Activated CD4-positive, alpha-beta T cell treated with anti-CD3 and anti-CD28 coated beads, Interleukin-2, amount 10 ng/mL, durations not matched to agents 7 days and 5 days (primary cell): ENCODE results near the gene SF3B3. TPM values are rescaled to one million over a fixed set of nuclear protein-coding genes. Genes with fewer than 3 reads are reported as not detected.

Source experiments
- CTCF ChIA-PET: fragments of 350-600 bp; sonication (Branson Sonifier 250); formaldehyde crosslinking; loops from one replicate; lab custom pipeline; 2021; ENCODE audit warnings: antibody characterized with exemption; lab: Charles Lee
- POLR2A ChIA-PET: fragments of 350-600 bp; sonication (Branson Sonifier 250); formaldehyde crosslinking; loops from one replicate; lab custom pipeline; 2021; ENCODE audit warnings: antibody characterized with exemption; lab: Charles Lee
- DNase-seq: peaks from one replicate; pipeline ENCODE4 v3.0.0-alpha.2; 2020
- H3K27ac Mint-ChIP-seq: one replicate; pipeline ENCODE4 v1.8.0; 2021; ENCODE audit warnings: mild to moderate bottlenecking, moderate library complexity, mixed read lengths
- H3K27me3 Mint-ChIP-seq: one replicate; pipeline ENCODE4 v1.8.0; 2021; ENCODE audit warnings: mixed read lengths
- H3K36me3 Mint-ChIP-seq: one replicate; pipeline ENCODE4 v1.8.0; 2021; ENCODE audit warnings: low read depth, mixed read lengths
- H3K4me1 Mint-ChIP-seq: one replicate; pipeline ENCODE4 v1.8.0; 2021; ENCODE audit warnings: mixed read lengths
- H3K4me3 Mint-ChIP-seq: one replicate; pipeline ENCODE4 v1.8.0; 2021; ENCODE audit warnings: mild to moderate bottlenecking, moderate library complexity, mixed read lengths
- H3K9me3 Mint-ChIP-seq: one replicate; pipeline ENCODE4 v1.8.0; 2021; ENCODE audit warnings: mixed read lengths
- total RNA-seq, 2 experiments: library from RNA; stranded (reverse); gene quantifications; one replicate each; pipeline ENCODE4 v1.2.3, GENCODE V29; 2021

Gene SF3B3
- total RNA-seq, 2 experiments from 2014 or later: 369 to 376 TPM

DNA sequence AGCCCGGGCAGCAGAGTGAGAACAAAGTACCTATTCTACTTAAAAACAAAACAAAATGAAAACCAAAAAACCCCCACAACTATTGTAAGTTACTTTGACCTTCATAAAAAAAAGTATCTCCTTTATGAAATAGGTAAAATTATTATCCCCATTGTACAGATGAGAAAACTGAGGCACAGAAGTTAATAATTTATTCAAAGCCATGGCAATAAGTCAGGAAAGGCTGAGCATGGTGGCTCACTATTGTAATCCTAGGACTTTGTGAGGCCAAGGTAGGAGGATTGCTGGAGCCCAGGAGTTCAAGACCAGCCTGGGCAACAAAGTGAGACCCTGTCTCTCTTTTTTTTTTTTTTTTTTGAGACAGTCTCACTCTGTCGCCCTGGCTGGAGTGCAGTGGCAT, 38.7 kb upstream of the SF3B3 start:
- no peak for DNase-seq
- no peaks in the 10 kb centered on the region for H3K9me3 Mint-ChIP-seq
- H3K27ac Mint-ChIP-seq: peak overlapping the region; percentile 19
- ChIA-PET CTCF (interaction anchor here (0.6 to 1.5 kb wide), 2 partner anchors 12 to 66 kb away, joined by 3 read pairs; no protein-coding TSS in a partner anchor), POLR2A (no interaction called here)
- H3K4me1 Mint-ChIP-seq: no peaks in the 10 kb centered on the region
- peaks cover 20% of the 10 kb centered on the region for H3K36me3 Mint-ChIP-seq
- no peaks in the 10 kb centered on the region for H3K27me3 Mint-ChIP-seq
- H3K4me3 Mint-ChIP-seq: no peak overlapping the region

DNA sequence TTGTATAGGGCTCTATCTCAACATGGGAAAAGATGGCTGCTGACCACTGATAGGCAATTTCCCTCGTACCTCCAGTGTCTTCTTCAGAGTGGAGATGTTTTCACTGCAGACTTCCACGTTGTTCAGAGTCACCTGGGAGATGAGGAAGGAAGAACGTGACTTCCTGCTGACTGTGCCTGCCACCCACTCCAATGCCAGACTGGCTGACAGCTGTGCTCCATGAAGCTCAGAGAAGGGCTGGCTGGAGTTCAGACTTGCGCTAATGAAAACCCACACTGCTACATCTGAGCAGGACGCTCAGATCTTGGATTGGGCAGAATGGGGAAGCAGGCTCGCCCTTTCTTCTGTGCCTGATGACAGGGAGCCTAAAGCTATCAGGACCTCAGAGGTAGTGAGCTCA, 33.4 kb upstream of the SF3B3 start:
- DNase-seq: no peak
- ChIA-PET POLR2A (no interaction called here), CTCF (interaction anchor here (0.6 to 3.8 kb wide), 3 partner anchors 9 to 84 kb away, joined by 3 to 14 read pairs (median 4); no protein-coding TSS in a partner anchor)
- H3K27ac Mint-ChIP-seq: no peak overlapping the region
- no peaks in the 10 kb centered on the region for H3K27me3 Mint-ChIP-seq
- no peak overlapping the region for H3K4me3 Mint-ChIP-seq
- peaks cover 2% of the 10 kb centered on the region for H3K9me3 Mint-ChIP-seq
- peaks cover 36% of the 10 kb centered on the region for H3K36me3 Mint-ChIP-seq
- peaks cover 17% of the 10 kb centered on the region for H3K4me1 Mint-ChIP-seq

DNA sequence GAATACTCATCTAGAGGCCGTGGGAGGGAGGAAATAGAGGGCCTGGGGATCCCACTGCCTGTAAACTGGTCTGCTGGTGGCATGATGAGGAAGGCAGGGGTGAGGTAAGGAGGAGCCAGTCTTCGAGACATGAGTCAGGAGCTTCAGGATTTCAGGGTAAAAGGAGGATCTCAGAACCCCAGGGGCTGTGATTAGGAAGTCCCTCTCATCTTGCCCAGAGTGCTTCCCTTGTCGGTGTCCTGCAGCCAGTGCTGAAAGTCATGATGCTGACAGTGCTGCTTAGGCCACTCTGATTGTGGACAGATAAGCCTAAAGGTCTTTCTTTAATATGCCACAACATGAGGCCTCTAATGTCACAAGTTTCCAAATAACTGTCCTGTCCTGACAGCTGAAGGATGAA, 29.8 kb upstream of the SF3B3 start:
- peaks cover 61% of the 10 kb centered on the region for H3K36me3 Mint-ChIP-seq
- ChIA-PET CTCF (interaction anchor here (0.6 to 1.4 kb wide), 4 partner anchors 8 to 105 kb away, joined by 3 to 5 read pairs (median 4); no protein-coding TSS in a partner anchor), POLR2A (no interaction called here)
- no peak overlapping the region for H3K4me3 Mint-ChIP-seq
- peaks cover 2% of the 10 kb centered on the region for H3K9me3 Mint-ChIP-seq
- H3K4me1 Mint-ChIP-seq: peaks cover 21% of the 10 kb centered on the region
- peak overlapping the region; percentile 63 for H3K27ac Mint-ChIP-seq
- H3K27me3 Mint-ChIP-seq: no peaks in the 10 kb centered on the region
- DNase-seq: no peak

DNA sequence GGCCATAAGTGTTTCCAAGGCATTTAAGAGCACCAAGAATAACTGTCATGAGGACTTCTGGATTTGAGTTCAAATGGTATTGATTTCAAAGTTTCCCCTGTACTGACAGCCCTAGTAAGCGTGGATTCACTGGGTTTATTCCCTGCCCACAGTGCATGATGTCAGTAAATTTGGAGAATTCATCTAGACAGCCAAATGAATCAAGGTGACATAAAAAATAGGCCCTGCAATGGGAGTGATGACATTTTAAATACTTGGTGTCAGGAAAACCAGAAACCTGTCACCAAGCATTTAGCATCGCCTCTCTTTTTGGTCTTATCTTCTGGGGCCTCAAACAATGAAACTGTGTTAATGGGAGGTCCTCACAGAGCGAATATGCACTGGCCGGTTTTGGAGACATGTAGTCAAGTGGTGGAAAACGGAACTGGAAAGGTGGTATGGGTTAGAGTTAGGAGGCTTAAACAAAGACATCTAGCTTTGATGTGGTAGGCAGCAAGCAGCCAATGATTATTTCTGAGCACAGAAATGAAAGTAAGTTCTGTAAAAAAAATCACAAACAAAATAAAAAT, 29.3 kb upstream of the SF3B3 start:
- DNase-seq: peak; percentile 24
- Mint-ChIP-seq H3K36me3 (peaks cover 62% of the 10 kb centered on the region), H3K27ac (peak overlapping the region; percentile 61), H3K4me1 (peaks cover 21% of the 10 kb centered on the region), H3K9me3 (peaks cover 2% of the 10 kb centered on the region), H3K4me3 (no peak overlapping the region), H3K27me3 (no peaks in the 10 kb centered on the region)
- ChIA-PET POLR2A (no interaction called here), CTCF (interaction anchor here (0.6 to 1.2 kb wide), 3 partner anchors 62 to 105 kb away, joined by 3 to 4 read pairs (median 3); no protein-coding TSS in a partner anchor)

DNA sequence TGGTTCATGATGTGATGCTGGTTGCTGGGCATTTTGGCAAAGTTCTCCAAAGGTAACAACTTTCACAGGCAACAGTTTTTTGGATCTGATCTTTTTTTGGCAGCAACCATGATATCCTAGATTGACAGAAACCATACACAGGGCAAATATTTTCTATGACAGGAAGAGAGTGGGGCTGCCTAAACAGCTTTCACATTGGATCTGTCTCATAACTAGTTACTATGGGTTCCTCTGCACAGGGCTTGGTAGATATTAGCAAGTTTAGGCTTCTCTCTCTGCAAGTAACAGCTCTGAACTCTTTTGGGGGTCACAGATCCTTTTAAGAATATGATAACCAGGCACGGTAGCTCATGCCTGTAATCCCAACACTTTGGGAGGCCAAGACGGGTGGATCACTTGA, 28.8 kb upstream of the SF3B3 start:
- peaks cover 2% of the 10 kb centered on the region for H3K9me3 Mint-ChIP-seq
- CTCF ChIA-PET: interaction anchor here (0.6 to 1.2 kb wide), 3 partner anchors 28 to 277 kb away, joined by 3 read pairs; no protein-coding TSS in a partner anchor
- no peak overlapping the region for H3K4me3 Mint-ChIP-seq
- no peak for DNase-seq
- POLR2A ChIA-PET: no interaction called here
- peaks cover 60% of the 10 kb centered on the region for H3K36me3 Mint-ChIP-seq
- no peaks in the 10 kb centered on the region for H3K27me3 Mint-ChIP-seq
- H3K27ac Mint-ChIP-seq: peak overlapping the region; percentile 61
- H3K4me1 Mint-ChIP-seq: peaks cover 21% of the 10 kb centered on the region

DNA sequence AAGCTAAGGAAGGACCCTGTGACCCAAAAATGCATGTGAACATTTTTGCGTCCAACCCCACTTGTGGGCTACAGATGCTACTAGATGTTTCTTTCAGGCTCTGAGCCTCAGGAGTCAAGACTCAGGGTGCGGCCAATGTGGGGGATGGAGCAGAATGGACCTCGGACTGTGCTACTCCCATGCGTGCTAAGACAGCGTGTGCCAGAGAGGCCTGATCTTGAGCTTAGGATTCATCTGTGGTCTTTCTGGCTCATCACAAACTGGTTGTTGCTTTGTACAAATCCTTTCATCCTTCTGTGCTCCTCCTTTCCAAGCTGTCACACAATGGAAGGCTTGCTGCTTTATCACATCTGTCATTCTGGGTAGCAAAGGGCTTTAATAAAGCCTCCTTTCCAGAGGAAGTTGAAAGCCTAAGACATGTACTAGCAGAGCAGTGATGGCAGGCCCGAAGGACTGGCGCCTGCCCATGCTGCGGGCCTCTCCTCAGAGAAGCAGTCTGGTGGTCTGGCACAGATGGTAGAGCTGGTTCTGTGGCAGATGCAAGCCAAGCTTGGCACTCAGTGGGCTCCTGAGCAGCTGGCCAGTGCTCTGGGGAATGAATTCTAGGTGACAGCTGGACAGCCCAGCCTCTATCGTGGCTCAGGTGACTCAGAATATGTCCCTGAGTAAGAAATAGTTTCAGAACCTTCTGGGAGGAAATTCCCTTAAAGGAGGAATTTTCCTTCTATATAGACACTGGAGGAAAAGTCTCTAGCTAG, 28.0 kb upstream of the SF3B3 start:
- Mint-ChIP-seq H3K4me1 (peaks cover 21% of the 10 kb centered on the region), H3K27me3 (no peaks in the 10 kb centered on the region), H3K9me3 (peaks cover 2% of the 10 kb centered on the region), H3K27ac (no peak overlapping the region), H3K4me3 (no peak overlapping the region), H3K36me3 (peaks cover 58% of the 10 kb centered on the region)
- ChIA-PET POLR2A (no interaction called here), CTCF (interaction anchor here (0.6 to 1.2 kb wide), 4 partner anchors 27 to 277 kb away, joined by 3 read pairs; no protein-coding TSS in a partner anchor)
- no peak for DNase-seq

DNA sequence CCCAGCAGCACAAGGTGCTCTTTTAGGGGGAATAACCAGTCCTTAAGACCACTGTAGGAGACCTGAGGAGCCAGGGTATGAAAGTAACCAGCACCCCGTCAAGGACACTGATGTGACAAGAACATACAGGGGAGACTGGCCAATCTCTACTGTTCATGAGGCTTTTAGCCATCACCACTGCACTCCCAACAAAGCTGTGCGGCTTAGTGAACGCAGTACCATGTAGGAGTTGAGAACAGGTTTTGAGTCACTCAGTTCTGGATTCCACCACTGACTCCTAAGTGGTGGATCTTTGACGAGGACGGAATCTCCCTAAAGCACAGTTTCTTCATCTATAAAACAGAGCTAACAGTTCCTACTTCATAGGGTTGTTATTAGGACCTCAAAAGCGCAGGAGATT, 27.1 kb upstream of the SF3B3 start:
- Mint-ChIP-seq H3K9me3 (peaks cover 2% of the 10 kb centered on the region), H3K27me3 (no peaks in the 10 kb centered on the region), H3K36me3 (peaks cover 62% of the 10 kb centered on the region), H3K4me1 (peaks cover 21% of the 10 kb centered on the region), H3K27ac (no peak overlapping the region), H3K4me3 (no peak overlapping the region)
- ChIA-PET CTCF (interaction anchor here (0.5 to 1.4 kb wide), 6 partner anchors 25 to 192 kb away, joined by 3 read pairs; no protein-coding TSS in a partner anchor), POLR2A (no interaction called here)
- DNase-seq: no peak

DNA sequence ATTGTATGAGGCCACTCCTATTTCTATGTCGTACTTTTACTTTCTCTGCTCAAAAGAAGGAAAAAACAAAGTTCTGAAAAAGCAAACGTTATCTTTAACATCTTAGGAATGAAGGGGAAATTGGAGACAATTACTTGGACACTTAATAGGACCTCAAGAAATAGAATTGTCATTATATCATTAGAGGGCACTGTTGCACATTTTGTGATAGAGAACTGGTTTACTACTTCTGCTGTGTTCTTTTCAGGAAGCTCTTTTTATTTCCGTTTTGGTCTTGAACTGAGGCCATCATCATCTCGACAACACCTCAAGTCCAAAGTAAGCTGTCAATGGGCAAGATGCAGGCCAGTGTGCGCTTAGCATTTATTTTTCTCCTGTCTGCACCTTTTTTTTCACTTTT, 14.9 kb upstream of the SF3B3 start:
- Mint-ChIP-seq H3K4me1 (peaks cover 11% of the 10 kb centered on the region), H3K4me3 (no peak overlapping the region), H3K27me3 (no peaks in the 10 kb centered on the region), H3K9me3 (no peaks in the 10 kb centered on the region), H3K27ac (peak overlapping the region; percentile 83), H3K36me3 (peaks cover 48% of the 10 kb centered on the region)
- DNase-seq: no peak
- ChIA-PET POLR2A (interaction anchor here (0.6 to 0.7 kb wide), 2 partner anchors 9 to 17 kb away, joined by 3 to 7 read pairs; no protein-coding TSS in a partner anchor), CTCF (interaction anchor here (1.0 to 1.8 kb wide), 4 partner anchors 9 to 129 kb away, joined by 3 to 7 read pairs (median 3); no protein-coding TSS in a partner anchor)

DNA sequence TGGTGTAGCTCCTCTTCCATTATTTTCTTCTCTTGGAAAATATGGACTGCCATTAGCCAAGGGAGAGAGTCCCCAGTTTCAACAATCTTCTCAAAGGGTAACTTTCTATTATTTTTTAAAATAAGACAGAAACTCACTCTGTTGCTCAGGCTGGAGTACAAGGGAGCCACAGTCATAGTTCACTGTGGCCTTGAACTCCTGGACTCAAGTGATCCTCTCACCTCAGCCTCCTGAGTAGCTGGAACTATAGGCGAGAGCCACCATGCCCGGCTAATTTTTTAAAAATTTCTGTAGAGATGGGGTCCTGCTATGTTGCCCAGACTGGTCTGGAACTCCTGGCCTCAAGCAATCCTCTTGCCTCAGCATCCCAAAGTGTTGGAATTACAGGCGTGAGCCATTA, 13.4 kb upstream of the SF3B3 start:
- Mint-ChIP-seq H3K4me3 (no peak overlapping the region), H3K9me3 (no peaks in the 10 kb centered on the region), H3K27me3 (no peaks in the 10 kb centered on the region), H3K36me3 (peaks cover 43% of the 10 kb centered on the region), H3K4me1 (peaks cover 11% of the 10 kb centered on the region), H3K27ac (no peak overlapping the region)
- ChIA-PET CTCF (interaction anchor here (1.8 kb wide), 1 partner anchor 15 kb away, joined by 7 read pairs; no protein-coding TSS in a partner anchor), POLR2A (interaction anchor here (0.7 to 1.0 kb wide), 2 partner anchors 13 to 245 kb away, joined by 3 read pairs; no protein-coding TSS in a partner anchor)
- no peak for DNase-seq

DNA sequence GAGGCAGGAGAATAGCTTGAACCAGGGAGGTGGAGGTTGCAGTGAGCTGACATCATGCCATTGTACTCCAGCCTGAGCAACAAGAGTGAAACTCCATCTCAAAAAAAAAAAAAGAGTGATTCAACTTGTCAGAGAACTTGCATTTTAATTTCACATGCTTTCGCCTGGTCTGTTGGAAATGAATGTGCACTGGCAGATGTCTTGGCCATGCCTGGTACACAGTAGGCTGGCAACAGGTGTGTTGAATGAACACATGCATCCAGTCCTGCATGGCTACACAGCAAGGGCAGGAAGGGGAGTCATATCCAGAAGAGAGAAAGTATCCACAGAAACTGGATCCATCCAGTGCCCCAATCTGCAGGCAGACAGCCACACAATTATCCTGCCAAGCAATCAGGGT, 11.8 kb upstream of the SF3B3 start:
- Mint-ChIP-seq H3K4me1 (peaks cover 11% of the 10 kb centered on the region), H3K27me3 (no peaks in the 10 kb centered on the region), H3K27ac (no peak overlapping the region), H3K36me3 (peaks cover 41% of the 10 kb centered on the region), H3K4me3 (no peak overlapping the region), H3K9me3 (no peaks in the 10 kb centered on the region)
- no peak for DNase-seq
- ChIA-PET POLR2A (interaction anchor here (0.7 kb wide), 1 partner anchor 11 kb away, joined by 10 read pairs; the partner anchor contains the start of gene COG4), CTCF (interaction anchor here (0.6 to 0.7 kb wide), 2 partner anchors 34 to 136 kb away, joined by 3 read pairs; no protein-coding TSS in a partner anchor)

DNA sequence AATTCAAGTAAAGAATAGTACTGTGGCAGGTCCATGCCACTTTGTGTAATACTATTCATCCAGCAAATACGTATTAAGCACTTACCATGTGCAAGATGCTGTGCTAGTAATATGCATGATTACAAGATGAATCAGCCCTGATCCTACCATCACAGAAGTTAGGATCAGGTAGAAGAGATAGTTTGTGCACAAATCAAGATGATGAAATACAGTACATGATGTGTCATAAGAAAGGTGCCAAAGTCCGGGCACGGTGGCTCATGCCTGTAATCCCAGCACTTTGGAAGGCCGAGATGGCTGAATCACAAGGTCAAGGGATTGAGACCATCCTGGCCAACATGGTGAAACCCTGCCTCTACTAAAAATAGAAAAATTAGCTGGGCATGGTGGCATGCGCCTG, 11.2 kb upstream of the SF3B3 start:
- ChIA-PET POLR2A (no interaction called here), CTCF (no interaction called here)
- no peaks in the 10 kb centered on the region for H3K9me3 Mint-ChIP-seq
- no peak overlapping the region for H3K4me3 Mint-ChIP-seq
- peaks cover 11% of the 10 kb centered on the region for H3K4me1 Mint-ChIP-seq
- H3K36me3 Mint-ChIP-seq: peaks cover 40% of the 10 kb centered on the region
- no peaks in the 10 kb centered on the region for H3K27me3 Mint-ChIP-seq
- H3K27ac Mint-ChIP-seq: no peak overlapping the region
- DNase-seq: no peak

DNA sequence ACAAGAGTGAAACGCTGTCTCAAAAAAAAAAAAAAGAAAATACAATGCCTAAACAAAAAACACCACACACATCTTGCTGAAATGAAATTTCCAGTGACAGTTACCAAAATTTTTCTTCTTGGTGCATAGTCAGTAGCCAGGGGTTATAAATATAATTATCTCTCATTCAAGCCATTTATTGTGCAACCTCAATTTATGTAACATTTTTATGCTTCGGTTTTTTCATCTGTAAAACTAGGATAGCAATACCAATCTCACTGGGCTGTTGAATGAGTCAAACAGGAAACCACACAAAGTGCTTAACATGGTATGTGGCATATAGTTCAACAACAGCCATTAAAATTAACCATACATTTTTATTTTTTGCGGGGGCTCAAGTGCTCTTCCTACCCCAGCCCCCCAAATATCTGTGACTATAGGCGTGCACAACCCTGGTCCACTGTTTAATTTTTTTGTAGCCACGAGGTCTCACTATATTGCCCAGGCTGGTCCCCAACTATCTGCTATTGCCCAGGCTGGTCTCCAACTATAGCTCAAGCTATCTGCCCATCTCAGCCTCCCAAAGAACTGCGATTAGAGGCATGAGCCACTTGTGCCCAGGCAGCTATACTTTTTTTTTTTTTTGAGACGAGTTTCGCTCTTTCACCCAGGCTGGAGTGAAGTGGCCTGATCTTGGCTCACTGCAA, 2.9 kb upstream of the SF3B3 start:
- peaks cover 41% of the 10 kb centered on the region for H3K36me3 Mint-ChIP-seq
- POLR2A ChIA-PET: interaction anchor here (0.7 kb wide), 1 partner anchor 139 kb away, joined by 3 read pairs; no protein-coding TSS in a partner anchor
- peak overlapping the region; percentile 87 for H3K4me3 Mint-ChIP-seq
- peaks cover 30% of the 10 kb centered on the region for H3K4me1 Mint-ChIP-seq
- peak; percentile 35 for DNase-seq
- CTCF ChIA-PET: interaction anchor here (0.6 to 2.0 kb wide), 4 partner anchors 24 to 38 kb away, joined by 3 to 6 read pairs (median 5); no protein-coding TSS in a partner anchor
- H3K27me3 Mint-ChIP-seq: no peaks in the 10 kb centered on the region
- H3K9me3 Mint-ChIP-seq: no peaks in the 10 kb centered on the region
- H3K27ac Mint-ChIP-seq: peak overlapping the region; percentile 97
